GM19023 (cell line): ENCODE data around the gene CACNA1C.

ENCODE experiments used
- ATAC-seq: cut with Tn5 transposase; IDR thresholded peaks from one replicate; pipeline ENCODE4 v1.9.1; 2021; ENCODE audit warnings: mild to moderate bottlenecking, moderate library complexity; ENCODE audit not compliant: unreplicated experiment

The CACNA1C gene

DNA sequence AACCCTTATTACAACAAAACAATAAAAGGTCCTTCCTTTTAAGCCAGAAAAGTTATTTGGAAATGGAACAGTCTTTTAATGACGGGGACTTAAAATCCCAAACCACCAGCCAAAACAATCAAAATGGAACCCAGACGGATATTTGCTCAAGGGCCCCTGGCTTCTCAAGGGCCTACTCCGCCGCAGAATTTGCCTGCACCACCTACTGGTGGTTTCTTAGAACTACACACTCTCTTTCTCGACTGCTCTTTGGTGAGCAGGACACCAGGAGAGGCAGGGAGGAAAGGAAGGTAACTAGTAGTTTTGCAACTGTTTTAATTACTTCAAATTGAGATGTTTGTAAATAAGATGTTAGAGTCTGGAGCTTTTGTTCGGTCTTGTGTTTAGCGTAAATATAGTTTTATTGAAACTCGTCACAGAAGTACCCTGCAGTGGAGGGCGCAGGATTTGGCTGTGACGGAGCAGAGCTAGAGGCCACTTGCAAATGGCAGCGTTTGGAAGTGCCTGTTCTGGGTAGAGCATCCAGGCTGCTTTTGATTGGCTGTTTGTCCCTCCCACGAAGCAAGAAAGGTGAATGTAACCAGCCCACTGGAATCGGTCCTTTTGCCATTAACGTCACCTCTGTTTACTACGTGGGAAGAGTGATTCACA is 238.5 kb downstream of the CACNA1C start:
- no peak for ATAC-seq

DNA sequence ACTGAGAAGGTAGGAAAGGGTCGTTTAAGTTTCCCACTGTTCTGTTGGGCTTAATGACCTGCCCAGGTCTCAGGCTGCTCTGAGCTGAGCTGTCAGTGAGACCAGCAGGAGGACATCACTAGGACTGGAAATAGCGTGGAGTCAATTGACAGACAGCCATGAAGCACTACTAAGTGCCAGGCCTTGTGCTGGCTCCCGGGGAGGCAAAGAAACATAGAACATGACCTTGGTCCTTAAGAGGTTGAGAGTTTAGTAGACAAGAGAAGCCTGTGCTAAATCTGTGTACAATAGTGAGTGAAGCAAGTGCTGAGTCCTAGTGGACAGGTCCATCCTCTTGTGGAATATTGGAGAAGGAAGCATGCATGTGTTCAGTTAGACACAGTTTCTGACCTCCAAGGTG is 239.2 kb downstream of the CACNA1C start:
- no peak for ATAC-seq

DNA sequence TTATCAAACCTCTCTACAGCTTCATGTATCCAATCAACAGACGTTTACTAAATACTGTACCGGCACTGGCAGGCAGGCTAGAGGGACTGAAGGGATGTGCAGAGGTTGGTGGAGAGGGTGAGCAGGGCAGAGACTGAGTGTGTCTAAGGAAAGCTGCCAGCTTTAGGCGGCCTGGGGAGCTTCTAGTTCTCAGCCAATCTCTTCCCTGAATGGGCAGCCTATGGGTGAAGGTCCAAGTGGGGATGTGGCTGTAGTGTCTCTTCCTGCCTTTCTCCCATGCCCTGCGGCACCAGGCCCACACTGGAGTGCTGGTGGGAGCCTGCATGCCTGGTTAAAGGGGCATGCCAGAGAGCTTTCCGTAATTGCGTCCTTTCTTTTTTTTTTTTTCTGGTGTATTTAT is 239.8 kb downstream of the CACNA1C start:
- ATAC-seq: no peak

DNA sequence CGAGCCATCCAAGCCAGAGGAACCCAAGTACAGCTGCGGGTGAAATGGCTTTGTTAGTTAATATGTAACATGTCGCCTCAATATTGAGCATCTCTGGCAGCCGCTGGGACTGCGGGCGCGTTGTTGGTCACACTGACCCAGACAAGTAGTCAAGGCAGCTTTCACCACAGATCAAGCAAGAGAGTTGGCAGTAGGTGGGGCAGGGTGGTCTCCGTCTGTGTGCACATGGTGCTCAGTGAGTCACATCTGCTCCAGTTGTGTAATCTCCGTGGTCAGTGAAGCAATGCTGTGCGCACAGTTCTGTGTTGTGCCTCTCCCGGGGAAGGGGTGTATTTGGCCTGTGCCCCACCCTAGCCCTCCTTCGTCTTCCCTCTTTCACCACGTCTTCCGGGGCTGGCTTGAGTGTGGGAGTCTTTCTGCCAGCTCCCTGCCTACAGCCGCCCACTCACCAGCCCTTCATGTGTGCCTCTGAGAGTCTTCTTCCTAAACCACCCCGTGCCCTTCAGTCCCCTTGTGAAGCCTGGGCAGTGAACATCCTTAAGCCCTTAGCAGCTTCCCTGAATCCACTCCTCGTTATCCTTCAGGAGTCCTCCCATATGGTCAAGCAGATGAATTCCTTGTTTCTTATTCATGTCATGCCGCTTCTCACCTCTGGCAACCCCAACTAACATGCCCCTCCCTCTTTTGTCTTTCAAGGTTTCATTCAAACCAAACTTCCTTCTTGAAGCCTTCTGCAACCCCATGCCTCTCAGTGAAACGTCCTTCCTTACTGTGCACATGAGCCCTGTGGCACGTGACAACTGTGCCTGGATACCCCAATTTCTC is 242.1 kb downstream of the CACNA1C start:
- no peak for ATAC-seq

DNA sequence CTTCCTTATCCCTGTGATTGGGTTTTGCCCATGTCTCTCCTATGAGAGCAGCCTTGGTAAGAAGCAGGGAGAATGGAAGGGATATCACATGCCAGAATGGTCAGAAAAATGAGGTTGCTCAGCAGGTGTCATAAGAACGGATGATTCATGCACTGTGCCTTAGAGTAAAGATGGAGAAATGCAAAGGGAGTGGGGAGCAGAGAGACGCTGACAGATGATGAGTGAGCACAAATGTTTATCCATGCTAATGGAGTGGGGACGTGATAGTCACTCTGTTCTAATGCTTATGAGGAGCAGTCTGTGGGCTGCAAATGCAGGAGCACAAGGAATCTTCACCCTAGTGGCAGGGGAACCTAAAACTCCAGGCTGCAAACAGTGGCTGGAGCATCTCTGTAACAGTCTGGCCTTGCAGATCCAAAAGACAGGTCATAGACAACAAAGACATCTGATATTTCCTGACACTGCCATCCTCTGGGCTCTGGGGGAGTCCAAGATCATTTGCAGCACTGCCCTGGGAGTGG is 243.2 kb downstream of the CACNA1C start:
- no peak for ATAC-seq

DNA sequence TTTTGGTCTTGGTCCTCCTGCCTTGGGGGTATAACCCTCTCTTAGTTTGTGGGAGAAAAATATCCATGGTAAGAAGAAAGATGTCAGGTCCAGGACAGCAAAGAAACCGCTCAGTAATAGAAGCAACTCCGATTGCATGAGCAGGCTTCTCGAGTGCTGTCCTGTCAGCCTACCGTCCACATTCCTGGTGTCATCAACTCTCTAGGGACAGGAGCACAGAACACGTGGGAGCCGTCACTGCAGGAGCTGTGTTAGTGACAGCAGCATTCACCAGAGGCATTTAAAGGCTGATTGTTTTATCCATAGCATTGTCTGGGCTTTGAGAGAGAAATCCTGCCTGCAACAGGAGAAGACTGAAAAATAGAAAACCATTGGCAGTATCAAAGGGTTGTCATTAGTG is 244.2 kb downstream of the CACNA1C start:
- no peak for ATAC-seq

DNA sequence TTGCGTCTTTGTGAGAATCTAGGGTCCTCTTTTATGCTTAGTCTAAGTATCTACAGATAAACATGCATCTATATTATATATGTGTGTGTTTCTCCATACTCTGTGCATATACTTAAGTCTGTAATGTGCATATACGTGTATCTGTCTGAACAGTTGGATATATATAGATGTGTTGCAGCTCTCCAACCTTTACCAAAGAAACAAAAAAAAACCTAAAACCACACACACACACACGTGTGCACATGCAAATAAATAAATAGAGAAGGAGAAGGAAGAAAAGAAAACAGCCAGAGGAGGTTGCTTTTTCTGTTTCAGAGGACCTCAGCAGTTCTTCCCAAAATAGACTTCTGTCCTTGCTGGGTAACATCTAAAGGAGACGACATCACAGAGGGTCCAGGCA is 244.9 kb downstream of the CACNA1C start:
- no peak for ATAC-seq

DNA sequence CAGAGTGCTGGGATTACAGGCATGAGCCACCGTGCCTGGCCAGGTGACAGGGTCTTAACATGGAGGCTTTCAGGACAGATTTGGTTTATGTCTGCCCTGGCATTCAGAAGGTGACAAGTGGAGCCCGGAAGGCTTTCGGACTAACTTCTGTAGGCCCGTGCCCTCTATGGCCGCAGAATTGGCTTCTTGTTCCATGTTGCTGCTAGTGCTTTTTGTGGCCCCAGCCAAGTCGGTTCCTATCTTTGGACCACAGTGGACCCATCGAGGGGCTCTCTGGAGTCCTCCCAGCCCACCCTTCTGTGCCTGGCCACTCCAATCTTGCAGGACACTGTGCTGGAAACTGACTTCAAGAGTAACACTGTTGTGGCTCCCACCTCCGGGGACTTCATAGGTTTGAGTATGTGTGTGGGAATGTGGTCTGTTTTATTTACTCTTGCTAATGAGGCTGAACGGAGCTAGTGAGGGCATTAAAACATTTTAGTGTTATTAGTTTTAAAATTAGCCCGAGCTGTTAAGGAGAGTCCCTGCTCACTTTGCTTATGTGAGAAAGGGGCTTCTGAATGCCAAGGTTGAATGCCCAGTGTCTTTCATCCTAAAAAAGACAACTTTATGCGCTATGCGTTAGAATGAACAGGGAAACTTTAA is 245.9 kb downstream of the CACNA1C start:
- ATAC-seq: no peak

DNA sequence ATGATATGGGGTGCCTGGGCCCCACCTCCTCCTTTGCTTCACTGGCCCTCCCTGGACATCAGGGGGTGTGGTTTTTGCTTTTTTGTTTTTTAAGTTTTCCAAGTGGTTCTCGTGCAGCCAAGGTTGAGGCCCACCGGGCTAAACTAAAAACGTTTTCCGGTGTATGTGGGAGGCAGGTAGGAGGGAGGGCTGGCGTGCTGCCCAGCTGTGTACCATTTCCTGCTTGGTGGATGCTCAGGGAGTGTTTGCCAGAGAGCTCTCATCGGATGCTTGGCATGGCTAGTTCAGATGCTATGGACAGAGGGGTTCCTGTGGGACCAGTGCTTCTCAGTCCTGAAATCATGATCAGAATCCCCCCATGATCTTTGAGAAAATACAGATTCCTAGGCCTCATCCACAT is 246.4 kb downstream of the CACNA1C start:
- no peak for ATAC-seq

DNA sequence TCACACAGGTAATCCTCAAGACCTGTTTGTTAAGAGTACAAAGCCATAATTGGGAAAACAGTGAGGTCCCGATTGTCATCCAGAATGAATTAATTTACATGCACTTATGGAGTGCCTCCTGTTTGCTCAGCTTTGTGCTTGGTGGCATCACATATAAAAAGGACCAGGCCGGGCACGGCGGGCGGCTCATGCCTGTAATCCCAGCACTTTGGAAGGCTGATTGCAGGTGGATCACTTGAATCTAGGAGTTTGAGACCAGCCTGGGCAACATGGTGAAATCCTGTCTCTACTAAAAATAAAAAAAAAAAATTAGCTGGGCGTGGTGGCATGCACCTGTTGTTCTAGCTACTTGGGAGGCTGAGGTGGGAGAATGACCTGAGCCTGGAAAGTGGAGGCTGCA is 247.4 kb downstream of the CACNA1C start:
- ATAC-seq: no peak

DNA sequence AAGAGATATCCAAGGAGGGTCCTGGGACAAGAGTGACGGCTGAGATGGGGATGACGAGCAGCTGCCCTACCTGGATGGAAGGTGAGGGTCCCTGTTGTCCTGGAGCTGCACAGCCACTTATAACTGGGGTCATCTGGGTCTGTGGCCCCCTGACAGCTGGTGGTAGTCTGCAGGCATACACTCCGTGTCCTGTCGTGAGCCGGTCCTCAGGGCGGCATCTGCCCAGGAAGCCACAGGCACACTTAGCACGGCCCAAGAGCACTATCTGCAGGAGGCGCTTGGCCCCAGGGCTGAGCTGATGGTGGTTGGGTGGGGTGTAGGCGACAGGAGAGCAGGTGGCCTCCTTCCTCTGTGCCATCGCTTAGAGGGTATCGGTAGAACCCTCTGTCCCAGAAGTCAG is 248.1 kb downstream of the CACNA1C start:
- ATAC-seq: no peak

DNA sequence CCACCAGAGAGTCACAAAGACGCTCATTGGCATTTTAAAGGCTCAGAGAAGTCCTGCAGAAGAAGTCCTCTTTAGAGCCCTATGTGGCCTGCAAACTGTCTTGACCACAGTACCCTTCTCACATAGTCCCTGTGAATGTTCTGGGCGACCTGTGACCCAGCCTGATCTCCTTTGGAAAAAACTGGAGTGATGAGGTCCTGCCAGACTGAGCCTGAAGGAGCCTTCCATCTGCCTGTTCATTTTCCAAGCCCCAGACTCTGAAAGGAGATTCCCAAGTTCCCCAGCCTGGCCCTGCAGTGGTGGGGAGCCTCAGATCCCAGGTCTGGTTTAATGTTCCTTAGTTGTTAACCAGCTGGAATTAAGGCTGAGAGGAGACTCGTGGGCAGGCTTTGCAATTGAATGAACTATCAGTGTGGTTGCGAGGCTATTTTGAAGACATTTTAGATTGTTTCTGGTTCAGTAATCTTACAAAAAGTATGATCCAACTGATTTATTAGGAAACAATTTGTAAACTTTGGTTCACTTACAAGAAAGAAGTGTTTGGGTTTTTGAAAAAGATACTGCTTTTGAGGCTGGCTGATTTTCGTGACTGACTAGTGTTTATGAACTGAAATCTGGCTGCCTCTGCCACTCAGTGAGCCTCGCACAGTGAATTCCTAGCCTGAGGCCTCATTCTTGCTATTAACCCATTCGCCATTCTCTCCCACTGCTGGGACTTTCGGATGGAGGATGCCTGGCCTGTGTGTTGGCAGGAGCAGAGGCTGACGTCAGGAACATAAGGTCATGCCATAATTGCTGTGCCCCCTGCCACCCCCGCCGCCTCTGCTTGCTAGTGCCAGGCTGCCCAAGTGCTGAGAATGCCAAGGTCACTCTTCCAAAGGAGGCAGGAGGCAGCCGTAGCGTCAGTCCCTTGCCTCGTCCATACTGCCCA is 249.0 kb downstream of the CACNA1C start:
- ATAC-seq: no peak

DNA sequence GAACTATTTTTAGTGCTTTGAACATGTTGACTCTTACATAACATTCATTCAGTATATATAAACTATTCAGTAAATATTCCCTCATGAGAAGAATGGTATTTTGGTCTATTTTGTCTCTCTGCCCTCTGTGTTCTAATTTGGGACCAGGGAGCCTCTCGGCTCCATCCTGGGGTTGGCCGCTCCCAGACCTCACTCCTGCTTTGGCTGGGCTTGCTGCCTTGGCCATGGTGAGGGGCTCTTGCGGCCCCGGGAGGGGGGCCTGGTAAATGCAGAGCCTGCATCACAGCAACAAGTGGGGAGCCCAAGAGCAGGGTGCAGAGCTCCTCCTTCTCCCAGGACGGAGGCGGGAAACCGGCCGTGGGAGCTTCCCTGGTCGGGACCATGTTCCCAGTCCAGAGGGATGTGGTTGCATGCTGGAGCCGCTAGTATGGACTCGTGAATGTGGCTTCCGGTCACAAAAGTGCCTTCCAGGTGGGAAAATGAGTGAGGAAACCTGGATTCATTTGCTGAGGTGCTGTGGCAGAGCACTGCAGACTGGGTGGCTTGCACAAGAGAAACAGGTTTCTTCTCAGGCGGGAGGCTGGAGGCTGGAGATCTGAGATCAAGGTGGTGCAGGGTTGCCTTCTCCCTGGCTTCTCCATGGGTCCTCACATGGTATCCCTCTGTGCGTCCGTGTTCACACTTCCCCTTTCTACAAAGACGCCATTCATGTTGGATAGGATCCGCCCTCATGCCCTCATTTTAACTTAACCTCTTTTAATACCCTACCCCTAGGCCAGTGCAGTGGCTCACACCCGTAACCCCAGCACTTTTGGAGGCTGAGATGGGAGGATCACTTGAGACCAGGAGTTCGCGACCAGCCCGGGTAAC is 250.2 kb downstream of the CACNA1C start:
- ATAC-seq: no peak

DNA sequence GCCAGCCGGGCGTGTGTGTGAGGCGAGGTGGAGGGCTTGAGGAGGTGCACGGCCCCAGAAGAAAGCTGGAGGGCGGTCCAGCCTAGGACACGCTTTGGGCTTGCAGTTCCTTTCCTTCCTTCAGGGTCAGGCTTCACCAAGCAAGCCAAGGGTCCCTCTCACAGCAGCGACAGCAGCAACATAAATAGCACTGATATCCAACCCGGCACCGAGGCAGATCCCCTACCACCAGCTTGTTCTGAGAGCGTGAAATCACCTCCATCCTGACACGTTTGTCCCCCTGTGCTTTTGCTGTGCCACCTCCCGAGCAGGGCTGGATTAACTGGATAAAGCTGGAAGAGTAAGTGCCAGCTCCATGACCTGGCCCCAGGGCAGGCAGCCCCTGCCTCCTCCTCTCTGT is 251.4 kb downstream of the CACNA1C start:
- no peak for ATAC-seq

DNA sequence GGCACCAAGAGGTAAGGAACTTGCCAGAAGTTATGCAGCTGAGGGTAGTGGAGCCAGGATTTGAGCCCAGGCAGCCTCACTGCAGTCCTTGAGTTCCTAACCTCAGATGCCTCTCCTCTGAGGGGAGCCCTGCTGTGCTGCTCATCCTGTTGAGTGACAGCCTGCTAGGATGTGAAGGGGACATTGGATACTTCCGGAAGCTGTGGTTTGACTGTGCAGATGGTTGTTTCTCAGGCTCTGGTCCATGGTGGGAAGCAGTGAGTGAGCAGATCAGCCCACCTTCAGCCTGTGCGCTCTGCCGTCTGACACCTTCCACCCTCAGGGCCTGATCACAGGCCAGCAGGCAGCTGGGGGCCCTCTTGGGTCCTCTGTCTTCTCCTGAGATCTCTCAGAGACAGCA is 253.2 kb downstream of the CACNA1C start:
- no peak for ATAC-seq

DNA sequence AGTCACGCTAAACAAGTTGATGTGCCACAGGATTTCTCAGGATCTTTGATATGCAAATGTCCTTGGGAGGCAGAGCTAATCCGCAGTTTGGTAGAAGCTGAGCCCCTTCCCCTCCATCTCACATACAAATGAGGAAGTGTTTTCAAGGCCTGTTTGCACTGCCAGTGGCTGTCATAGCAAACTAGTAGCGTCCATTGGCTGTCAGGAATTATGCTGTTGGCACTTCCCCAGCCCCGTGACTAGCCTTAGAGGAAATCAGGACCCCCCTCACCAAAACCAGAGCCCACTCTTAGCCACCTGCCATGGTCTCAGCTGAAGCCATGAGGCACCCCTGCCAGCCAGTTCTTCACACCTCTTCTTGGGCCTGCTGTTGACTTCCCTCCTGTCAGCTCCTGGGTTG is 253.9 kb downstream of the CACNA1C start:
- ATAC-seq: no peak

DNA sequence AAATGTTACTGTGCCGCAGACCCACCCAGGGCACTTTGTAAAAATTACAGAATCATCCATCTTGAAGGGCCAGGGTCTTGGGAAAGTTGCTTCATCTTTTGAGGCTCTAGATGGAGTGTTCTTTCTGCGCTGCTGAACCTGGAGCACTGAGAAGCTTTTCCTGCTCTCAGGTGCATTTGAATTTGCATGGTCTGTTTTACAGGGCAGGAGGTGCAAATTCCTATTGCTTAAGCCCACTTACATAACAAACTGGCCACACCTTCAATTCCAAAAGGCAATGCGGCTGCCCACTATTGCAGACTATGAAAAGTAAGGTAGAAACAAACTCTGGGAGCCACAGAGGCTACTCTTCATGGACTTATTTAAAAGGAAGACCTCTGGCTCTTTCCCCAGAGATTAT is 254.8 kb downstream of the CACNA1C start:
- no peak for ATAC-seq

DNA sequence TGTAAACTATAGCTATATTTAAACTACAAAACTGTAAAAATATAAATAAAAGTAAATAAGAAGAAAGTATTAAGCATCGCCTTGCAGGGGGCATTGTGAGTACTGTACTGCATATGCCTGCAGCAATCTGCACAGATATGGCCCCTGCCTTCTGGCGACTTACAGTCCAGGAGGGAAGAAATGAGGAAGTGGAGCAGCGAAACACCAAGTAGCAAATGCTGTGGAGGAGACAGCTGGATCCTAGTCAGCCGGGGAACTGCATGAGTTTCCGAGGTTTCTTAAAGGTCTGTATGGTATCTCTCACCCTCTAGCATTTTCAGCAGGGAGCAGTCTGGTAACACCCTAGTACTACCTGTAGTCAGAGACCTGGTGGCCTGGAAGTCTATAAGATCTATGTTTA is 256.9 kb downstream of the CACNA1C start:
- no peak for ATAC-seq

DNA sequence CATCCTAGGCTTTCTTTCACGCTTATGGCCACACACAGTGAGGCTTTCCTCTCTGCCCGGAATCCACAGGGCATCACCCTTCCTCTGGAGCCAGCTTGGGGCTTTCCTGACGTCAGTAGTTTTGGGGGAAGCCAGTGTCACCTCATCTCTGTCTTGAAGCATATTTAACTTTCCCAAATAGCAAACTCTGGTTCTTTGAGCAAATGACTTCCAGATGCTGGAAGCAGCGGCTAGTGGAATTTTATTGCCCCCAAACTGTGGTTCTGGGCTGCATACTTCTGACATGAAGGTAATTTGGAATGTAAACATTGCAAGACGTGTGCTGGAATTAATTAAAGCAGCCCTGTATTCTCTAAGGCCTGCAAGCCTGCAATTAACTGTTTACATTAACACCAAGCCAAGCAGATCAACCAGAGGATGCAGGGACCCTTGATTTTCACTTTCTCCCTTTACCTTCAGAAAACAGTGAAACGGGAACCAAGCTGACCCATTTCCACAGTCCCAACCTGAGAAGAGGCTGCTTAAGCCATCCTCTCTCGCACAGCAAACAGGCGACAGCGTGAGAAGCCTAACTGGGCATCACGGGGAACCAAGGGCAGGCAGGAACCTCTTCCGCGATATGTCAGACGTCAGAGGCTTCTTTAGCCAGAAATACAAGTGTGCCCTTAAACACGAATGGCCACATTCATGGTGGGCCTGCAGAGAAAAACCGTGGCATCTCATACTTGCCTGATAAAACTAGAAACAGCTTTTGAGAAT is 258.4 kb downstream of the CACNA1C start:
- no peak for ATAC-seq
